DMS153 (cell line): Measurements from ENCODE around the gene SMIM24.

Source experiments
- DNase-seq: peaks from one replicate; lab custom pipeline; 2025; lab: John Stamatoyannopoulos, UW

Gene SMIM24

GRCh38 chr19:3474010-3474409 is 6.3 kb downstream of the SMIM24 start:
- DNase-seq: no peak

- DNase-seq: no peak
These were observed 8.2 kb downstream of the SMIM24 start for GRCh38 chr19:3471954-3472655.

GRCh38 chr19:3470500-3471128 is 9.7 kb downstream of the SMIM24 start:
- DNase-seq: no peak

- no peak for DNase-seq
These were observed 10.5 kb downstream of the SMIM24 start for GRCh38 chr19:3469638-3470499.

- no peak for DNase-seq
These were observed 12.1 kb downstream of the SMIM24 start for GRCh38 chr19:3468211-3468610.

GRCh38 chr19:3467437-3468198 is 12.7 kb downstream of the SMIM24 start:
- no peak for DNase-seq

- DNase-seq: no peak
These were observed 13.7 kb downstream of the SMIM24 start for GRCh38 chr19:3466635-3467034.

- DNase-seq: no peak
These were observed 14.8 kb downstream of the SMIM24 start for GRCh38 chr19:3465552-3465951.

GRCh38 chr19:3464587-3465235 is 15.6 kb downstream of the SMIM24 start:
- DNase-seq: no peak

- no peak for DNase-seq
These were observed 16.4 kb downstream of the SMIM24 start for GRCh38 chr19:3463714-3464586.

- DNase-seq: no peak
These were observed 17.2 kb downstream of the SMIM24 start for GRCh38 chr19:3462991-3463713.

GRCh38 chr19:3459965-3460582 is 20.3 kb downstream of the SMIM24 start:
- DNase-seq: no peak

GRCh38 chr19:3459089-3459881 is 21.0 kb downstream of the SMIM24 start:
- no peak for DNase-seq

- DNase-seq: no peak
These were observed 21.9 kb downstream of the SMIM24 start for GRCh38 chr19:3458229-3459088.

- no peak for DNase-seq
These were observed 22.6 kb downstream of the SMIM24 start for GRCh38 chr19:3457528-3458228.

GRCh38 chr19:3456925-3457527 is 23.3 kb downstream of the SMIM24 start:
- DNase-seq: no peak
